Activated CD8-positive, alpha-beta memory T cell treated with anti-CD3 and anti-CD28 coated beads, Interleukin-2, amount 50 U/mL, for 24 hours (primary cell): ENCODE results near the gene RPS25.
"Not testable (repeated sequence)": the region's sequence is repeated elsewhere in the genome, so short reads cannot be mapped to it uniquely, and the experiment has no call there.

ENCODE experiments used
- DNase-seq: peaks from one replicate; pipeline ENCODE4 v3.0.0-alpha.2; 2020; ENCODE audit errors: extremely low read depth

RPS25 gene

DNA sequence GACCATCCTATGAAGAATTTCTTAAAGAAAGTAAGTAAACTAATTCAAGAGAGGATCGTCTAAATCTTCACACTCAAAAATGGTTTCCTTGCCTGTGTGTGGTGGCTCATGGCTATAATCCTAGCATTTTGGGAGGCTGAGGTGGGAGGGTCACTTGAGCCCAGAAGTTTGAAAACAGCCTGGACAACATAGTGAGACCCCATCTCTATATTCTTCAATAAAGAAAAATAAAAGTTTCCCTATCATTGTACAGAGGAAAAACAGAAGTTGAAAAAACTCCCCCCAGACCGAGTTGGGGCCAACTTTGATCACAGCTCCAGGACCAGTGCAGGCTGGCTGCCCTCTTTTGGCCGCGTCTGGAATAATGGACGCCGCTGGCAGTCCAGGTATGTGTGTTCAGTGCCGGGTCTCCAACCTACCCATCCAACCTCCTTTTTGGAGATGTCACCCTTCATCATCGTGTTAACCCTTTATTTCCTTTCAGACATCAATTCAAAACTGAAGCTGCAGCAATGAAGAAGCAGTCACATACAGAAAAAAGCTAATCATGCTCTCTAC, 3.0 kb downstream of the RPS25 start:
- DNase-seq = no peak

DNA sequence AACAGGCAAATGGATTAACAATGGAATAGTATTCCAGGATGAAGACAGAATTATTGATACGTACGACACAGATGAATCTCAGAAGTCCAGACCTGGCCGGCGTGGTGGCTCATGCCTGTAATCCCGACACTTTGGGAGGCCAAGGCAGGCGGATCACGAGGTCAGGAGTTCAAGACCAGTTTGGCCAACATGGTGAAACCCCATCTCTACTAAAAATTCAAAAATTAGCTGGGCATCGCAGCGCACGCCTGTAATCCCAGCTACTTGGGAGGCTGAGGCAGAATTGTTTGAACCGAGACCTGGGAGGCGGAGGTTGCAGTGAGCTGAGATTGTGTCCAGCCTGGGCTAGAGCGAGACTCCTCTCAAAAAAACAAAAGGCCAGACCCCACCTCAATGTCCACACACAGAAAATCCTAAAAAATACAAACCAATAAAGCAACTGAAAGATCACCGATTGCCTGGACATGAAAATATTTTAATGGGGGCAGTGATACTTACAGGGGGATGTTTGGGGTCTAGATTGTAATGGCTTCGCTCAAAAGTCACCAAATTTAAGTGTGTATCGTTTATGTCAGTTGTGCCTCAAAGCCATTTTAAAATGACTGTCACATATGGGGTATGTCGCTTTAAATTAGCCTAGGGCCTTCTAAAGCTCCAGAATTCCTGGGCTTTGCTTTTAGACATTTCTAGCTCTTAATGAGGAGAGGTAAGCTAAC, 3.8 kb downstream of the RPS25 start:
- DNase-seq = no peak

DNA sequence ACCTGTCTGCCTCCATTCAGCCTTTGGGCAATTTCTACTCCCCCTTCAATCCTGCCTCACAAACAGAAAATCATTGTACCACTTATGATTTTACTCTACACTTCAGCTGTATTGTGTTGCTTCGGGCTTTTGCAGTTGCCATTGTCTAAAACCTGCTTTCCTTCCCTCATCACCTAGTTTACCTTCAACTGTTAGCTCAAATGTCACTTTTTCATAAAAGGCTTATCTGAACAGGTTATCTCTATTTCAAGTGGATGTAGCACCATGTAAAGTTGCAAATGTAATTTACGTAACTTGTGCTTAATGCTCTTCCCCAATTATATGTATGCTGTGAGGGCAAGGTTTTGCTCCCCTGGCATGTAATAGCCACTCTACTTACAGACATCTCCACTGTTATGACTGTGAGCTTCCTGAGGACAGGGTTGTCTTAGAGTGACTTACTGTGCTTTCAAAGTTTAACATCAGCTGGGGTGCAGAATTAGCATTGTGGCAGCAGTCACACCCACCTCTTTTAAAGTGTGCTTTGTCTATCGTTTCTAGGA, 5.4 kb downstream of the RPS25 start:
- no peak for DNase-seq

DNA sequence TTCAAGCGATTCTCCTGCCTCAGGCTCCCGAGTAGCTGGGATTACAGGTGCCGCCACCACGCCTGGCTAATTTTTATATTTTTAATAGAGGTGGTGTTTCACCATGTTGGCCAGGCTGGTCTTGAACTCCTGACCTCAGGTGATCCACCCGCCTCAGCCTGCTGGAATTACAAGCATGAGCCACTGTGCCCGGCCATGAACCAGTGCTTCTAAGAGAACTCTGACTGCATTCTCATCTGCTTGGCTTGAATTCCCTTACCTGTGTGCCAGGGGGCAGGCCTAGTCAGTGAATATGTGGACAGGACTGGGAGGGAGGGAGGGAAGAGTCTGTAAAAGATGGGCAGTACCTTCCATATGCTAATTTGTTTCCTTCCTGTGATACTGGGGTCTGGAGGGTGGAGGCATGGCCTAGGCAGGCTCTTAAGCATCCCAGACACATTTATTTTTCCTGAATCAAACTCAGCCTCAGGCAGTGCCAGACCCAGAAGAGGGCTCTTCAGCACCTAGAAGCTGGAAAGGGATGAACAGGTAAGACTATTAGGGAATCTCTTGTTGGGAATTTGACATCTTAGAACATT, 6.6 kb downstream of the RPS25 start:
- DNase-seq = no peak

DNA sequence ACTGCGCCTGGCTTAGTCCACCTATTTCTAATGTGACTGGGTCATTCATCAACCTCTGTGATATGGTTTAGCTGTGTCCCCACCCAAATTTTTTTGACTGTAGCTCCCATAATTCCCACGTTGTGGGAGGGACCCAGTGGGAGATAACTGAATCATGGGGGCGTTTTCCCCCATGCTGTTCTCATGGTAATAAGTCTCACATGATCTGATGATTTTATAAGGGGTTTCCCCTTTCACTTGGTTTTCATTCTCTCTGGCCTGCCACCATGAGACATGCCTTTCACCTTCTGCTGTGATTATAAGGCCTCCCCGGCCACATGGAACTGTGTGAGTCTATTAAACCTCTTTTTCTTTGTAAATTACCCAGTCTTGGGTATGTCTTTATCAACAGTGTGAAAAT, 11.5 kb downstream of the RPS25 start:
- DNase-seq = no peak

DNA sequence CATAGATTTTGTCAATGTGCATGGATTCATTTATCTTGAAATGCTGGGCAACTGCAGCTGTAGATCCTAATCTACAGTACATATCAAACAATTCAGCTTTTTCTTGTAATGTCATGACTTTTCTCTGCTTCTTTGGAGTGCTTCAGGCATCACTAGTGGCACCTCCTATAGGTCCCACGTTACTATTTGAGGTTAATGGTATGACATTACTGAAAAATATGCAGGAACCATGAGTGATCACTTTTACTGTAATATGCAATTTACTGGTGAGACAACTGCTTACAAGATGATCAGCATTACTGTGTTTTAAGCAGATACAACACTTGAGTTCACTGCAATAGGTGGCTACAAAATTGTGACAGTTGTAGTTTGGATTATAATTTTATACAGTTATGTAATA, 17.2 kb downstream of the RPS25 start:
- no peak for DNase-seq

DNA sequence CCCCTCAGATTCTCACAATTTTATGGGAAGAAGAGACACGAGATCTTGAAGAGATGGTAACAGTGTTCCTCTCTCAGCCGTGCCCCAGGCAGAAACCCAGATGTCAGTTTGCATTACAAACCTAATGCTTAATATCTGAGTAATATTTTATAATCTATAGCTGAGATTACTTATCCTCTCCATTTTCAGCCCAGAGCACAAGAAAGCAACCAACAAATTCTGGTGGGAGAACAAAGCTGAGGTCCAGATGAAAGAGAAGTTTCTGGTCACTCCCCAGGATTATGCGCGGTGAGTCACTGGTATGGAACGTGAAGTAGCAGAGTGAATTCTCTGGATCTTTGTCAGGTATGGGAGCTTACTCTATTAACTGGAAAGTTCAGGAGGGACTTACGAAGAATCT, 19.3 kb downstream of the RPS25 start:
- no peak for DNase-seq

DNA sequence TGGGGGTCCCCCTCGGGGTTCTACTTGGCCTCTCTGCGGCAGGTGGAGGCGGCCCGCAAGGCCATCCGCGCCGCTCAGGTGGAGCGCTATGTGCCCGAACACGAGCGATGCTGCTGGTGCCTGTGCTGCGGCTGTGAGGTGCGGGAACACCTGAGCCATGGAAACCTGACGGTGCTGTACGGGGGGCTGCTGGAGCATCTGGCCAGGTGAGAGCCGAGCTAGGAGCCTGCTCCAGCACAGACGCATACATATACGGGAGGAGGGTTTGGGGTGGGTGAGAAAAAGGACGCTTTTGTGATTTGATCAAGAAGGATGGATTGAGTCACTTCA, 19.8 kb downstream of the RPS25 start:
- DNase-seq = no peak

DNA sequence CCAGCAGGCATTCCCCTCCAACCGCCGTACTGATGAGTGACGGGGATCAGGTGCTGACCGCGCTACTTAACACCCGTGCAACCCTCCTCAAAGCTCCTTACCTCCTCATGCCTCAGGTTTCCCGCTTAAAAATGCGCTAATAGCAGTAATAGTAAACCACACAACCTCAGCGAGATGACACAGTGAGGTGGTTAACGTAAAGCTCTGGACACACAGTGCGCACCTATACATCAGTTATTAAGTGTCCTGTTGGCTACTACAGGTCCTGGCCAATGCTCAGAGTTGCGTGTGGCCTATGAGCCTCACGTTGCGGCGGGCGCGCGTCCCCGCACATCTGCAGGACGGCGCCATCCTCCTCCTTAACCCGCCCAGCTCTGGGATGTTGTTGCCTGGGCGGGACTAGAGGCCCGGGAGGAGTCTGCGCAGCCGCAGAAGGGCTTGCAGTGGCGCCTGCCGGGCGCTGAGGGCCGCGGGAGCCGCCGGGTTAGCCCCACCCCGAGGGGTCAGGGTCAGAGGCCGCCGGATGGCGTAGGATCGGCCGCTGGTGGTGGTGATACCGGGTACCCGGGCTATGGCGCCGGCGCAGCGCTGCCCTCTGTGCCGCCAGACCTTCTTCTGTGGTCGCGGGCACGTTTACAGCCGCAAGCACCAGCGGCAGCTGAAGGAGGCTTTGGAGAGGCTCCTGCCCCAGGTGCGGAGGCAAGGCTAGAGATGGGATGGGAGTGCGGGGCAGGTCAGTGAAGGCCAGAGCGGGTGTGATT, 20.3 kb downstream of the RPS25 start, which contains the start of gene CENATAC:
Gene CENATAC (plus strand): TSS at position 512 of the 761 bp plus-strand sequence. CDS start 60 bp downstream, at position 572.
- peak; percentile 86 for DNase-seq

DNA sequence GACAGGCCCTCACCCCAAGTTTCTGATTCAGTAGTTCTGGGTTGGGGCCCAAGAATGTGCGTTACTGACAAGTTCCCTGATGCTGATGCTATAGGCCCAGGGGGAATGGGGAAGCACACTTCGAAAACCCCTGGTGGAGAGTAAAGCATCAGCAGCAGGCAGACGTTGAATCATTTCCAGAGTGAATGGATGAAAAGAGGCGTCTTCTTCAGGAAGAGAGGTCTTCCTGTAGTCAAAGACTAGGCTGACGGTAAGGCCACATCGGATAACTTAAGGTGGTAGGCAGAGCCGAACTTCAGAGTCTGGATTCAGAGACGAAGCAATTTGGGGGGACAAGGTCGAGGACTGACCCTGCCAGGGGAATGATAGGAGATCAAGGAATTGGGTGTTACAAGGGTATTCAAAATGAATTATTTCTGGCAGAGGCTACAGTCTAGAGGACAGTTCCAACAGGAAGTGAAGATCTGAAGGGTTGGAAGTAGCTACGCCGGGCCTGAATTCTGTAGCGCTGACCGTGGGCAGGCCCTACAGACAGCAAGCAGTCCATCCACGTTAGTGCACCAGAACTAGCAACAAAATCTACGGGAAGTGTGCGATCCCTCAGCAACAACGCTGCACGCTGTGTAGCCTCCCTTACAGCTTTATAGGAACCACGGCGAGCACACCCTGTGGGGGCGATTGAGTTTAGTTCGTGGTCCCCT, 21.1 kb downstream of the RPS25 start:
- no peak for DNase-seq

DNA sequence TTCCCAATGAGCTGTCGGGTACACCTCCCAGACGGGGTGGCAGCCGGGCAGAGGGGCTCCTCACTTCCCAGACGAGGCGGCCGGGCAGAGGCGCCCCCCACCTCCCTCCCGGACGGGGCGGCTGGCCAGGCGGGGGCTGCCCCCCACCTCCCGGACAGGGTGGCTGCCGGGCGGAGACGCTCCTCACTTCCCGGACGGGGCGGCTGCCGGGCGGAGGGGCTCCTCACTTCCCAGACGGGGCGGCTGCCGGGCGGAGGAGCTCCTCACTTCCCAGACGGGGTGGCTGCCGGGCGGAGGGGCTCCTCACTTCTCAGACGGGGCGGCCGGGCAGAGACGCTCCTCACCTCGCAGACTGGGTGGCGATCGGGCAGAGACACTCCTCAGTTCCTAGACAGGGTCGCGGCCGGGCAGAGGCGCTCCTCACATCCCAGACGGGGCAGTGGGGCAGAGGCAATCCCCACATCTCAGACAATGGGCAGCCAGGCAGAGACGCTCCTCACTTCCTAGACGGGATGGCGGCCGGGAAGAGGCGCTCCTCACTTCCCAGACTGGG, 26.6 kb downstream of the RPS25 start:
- DNase-seq = not testable (repeated sequence)

DNA sequence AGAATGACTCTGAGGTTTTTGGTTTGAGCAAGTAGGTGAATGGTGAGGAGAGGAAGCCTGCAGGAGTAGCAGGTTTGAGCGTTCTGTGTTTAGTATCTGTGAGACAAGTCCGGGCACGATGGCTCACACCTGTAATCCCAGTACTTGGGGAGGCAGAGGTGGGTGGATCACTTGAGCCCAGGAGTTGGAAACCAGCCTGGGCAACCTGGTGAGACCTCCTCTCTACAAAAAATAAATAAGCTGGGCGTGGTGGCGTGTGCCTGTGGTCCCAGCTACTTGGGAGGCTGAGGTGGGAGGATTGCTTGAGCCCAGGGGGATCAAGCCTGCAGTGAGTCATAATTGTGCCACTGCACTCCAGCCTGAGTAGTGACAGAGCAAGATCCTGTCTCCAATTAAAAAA, 29.9 kb downstream of the RPS25 start:
- no peak for DNase-seq

DNA sequence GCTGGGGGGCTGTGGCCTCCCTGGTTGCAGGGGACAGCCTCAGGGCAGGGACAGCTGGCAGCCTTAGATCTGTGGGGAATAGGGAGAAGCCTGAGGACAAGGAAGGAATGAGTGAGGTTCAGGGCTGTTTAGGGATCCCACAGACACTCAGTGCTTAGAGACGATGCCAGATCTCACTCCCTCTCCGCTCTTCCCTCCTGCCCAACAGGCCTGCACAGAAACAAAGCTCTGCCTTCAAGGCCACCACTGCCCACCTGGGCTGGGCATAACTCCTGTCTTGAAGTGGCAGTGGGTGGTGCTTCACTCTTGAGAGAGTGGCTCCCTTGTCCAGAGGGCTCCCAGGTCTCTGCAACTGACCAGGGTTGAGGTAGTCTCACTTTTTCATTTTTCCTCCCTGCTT, 33.3 kb downstream of the RPS25 start:
- DNase-seq = no peak

DNA sequence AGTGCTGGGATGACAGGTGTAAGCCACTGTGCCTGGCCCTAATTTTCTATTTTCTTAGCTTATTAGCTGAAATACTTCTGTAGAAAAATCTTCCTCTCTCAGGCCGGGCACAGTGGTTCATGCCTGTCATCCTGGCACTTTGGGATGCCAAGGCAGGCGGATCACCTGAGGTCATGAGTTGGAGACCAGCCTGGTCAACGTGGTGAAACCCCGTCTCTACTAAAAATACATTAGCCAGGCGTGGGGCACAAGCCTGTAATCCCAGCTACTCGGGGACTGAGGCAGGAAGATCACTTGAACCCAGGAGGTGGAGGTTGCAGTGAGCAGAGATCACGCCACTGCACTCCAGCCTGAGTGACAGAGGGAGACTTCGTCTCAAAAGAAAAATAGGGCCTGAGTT, 33.8 kb downstream of the RPS25 start:
- DNase-seq = not testable (repeated sequence)

DNA sequence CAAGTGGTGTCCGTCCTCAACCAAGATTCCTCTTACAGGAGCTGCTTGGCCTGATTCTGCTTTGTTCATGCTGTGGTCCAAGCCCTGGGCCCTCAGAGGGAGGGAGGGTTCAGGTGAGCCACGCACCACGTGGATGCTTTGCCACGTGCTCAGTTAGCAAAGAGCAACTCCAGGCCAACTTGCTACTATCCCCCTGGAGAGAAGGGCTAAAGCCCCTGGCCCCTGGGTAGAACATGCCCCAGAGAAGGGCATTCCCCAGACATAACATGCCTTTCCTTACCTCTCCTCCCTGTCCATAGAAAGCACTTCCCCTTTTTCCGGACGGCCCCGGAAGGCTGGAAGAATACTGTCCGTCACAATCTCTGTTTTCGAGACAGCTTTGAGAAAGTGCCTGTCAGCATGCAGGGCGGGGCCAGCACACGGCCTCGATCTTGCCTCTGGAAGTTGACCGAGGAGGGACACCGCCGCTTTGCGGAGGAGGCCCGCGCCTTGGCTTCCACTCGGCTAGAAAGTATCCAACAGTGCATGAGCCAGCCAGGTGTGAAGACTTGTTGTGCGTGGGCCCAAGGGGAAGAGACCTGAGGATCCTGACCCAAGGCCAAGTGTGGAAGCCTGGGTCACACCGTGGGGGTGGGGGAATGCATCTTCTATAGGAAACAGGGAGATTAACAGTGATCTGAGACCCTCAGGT, 37.8 kb downstream of the RPS25 start:
- no peak for DNase-seq

DNA sequence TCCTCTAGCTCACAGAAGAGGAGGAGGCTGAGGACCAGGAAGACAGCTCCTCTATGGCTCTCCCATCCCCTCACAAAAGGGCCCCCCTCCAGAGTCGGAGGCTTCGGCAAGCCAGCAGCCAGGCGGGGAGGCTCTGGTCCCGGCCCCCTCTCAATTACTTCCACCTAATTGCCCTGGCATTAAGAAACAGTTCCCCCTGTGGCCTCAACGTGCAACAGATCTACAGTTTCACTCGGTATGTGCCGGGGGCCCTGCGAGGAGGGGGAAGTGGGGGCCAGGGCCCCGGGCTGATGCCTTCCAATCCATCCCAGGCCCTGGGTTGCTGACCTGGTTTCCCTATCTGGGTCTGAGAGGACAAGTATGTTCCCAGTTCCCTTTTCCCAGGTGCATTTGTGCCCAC, 38.7 kb downstream of the RPS25 start:
- DNase-seq = no peak

DNA sequence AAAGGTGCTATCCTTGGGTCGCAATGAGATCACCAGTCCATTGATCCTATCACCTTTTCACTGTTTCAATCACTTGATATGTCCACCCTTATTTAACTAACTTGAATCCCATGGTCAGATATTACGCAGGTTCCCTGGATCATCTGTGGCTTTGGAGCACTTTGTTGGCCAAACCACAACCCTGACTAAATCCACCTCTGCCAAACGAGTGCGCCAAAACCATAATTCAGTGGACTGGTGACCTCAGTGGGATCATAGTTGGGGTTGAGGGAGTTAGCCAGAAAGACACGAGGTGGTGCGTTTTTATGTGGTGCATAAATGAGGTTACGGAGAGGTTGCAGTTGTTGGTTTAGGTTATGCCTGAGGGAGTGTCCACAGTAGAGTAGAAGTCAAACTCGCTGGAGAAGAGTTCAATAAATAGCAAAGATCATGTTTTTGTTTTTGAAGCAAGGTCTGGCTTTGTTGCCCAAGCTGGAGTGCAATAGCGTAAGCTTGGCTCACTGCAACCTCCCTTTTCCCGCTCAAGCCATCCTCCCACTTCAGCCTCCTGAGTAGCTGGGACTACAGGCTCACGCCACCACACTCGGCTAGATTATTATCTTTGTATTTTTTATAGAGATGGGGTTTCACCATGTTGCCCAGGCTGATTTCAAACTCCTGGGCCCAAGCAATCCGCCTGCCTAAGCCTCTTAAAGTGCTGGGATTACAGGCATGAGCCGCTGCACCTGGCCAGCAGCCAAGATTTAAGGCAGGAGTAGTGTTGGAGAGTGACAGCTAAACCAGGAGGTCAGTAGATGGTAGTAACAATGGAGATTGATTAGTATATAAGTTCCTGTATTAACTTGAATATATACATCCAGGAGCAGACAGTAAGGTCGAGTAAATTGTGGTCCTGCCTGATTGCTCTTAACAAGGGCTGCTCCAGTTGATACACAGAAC, 42.1 kb downstream of the RPS25 start:
- DNase-seq = no peak

DNA sequence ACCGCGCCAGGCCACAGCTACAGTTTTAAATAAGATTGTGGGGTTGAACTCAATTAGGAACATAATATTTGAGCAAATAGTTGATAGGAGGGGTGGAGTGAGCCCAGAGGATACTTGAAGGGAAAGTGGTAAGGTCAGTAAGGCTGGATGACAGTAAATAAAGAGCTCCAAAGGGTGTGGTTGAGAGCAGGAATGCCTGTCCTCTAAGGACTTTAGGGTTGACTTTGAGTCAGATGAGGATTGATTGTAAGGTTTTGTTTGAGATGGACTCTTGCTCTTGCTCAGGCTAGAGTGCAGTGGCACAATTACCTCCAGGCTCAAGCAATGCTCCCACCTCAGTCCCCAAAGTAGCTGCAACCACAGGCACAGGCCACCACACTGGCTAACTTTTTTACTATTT, 44.2 kb downstream of the RPS25 start:
- no peak for DNase-seq

DNA sequence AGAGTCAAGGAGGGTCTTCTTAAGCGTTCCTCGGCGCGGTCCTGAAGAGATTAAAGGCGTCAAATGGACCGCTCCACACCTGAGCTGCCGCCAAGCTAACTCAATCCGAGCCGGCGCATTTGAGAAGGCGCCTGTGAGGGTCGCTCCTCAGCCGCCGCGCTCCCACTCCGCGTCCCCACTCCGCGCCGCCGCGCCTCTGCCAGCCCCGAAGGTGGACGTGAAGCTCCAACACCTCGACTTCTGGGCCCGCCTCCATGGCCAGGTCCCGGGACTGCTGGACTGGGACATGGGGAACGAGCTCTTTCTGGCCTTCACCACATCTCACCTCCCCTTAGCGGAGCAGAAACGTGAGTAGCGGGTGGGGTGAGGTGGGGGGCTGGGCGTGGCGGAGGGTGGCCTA, 46.5 kb downstream of the RPS25 start, which contains the start of gene FOXR1:
Gene FOXR1 (plus strand): TSS at position 116 of the 400 bp plus-strand sequence. CDS start 171 bp downstream, at position 287.
- no peak for DNase-seq

DNA sequence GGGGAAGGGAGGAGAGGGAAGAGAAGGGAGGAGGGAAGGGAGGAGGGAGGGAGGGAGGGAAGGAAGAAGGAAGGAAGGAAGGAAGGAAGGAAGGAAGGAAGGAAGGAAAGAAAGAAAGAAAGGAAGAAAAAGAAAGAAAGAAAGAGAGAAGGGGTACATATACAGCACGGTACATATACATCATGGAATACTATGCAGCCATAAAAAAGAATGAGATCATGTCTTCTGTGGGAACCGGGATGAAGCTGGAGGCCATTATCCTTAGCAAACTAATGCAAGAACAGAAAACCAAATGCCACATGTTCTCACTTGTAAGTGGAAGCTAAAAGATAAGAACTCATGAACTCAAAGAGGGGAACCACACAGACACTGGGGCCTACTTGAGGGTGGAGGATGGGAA, 48.6 kb downstream of the RPS25 start:
- DNase-seq = not testable (repeated sequence)
